Activated CD8-positive, alpha-beta memory T cell treated with anti-CD3 and anti-CD28 coated beads, Interleukin-2, amount 50 U/mL, for 1 hour (primary cell): ENCODE measurements around the gene SCAANT1.

Experiments
- DNase-seq: peaks from one replicate; pipeline ENCODE4 v3.0.0-alpha.2; 2020; ENCODE audit errors: extremely low read depth

Gene SCAANT1

GRCh38 chr3:63900459-63900858 lies 11.7 kb downstream of the SCAANT1 start:
- no peak for DNase-seq

- no peak for DNase-seq
These were observed 12.2 kb downstream of the SCAANT1 start for GRCh38 chr3:63900010-63900409.

GRCh38 chr3:63896332-63897030 lies 15.7 kb downstream of the SCAANT1 start:
- DNase-seq = no peak

- no peak for DNase-seq
These were observed 16.6 kb downstream of the SCAANT1 start for GRCh38 chr3:63895422-63896189.

GRCh38 chr3:63892773-63893352 lies 19.3 kb downstream of the SCAANT1 start:
- no peak for DNase-seq

- no peak for DNase-seq
These were observed 20.7 kb downstream of the SCAANT1 start for GRCh38 chr3:63891518-63891917.

- no peak for DNase-seq
These were observed 25.3 kb downstream of the SCAANT1 start for GRCh38 chr3:63886858-63887257.

GRCh38 chr3:63880653-63881052 lies 31.5 kb downstream of the SCAANT1 start:
- DNase-seq = no peak

- DNase-seq = no peak
These were observed 33.7 kb downstream of the SCAANT1 start for GRCh38 chr3:63878394-63879060.

GRCh38 chr3:63877737-63878393 lies 34.3 kb downstream of the SCAANT1 start:
- no peak for DNase-seq

GRCh38 chr3:63876260-63876659 lies 35.9 kb downstream of the SCAANT1 start:
- DNase-seq = no peak

GRCh38 chr3:63875510-63875909 lies 36.7 kb downstream of the SCAANT1 start:
- DNase-seq = no peak

GRCh38 chr3:63874769-63875168 lies 37.4 kb downstream of the SCAANT1 start:
- DNase-seq = no peak

- no peak for DNase-seq
These were observed 39.9 kb downstream of the SCAANT1 start for GRCh38 chr3:63872135-63872924.

GRCh38 chr3:63870615-63871005 lies 41.6 kb downstream of the SCAANT1 start:
- no peak for DNase-seq

GRCh38 chr3:63869940-63870614 lies 42.1 kb downstream of the SCAANT1 start:
- DNase-seq = no peak

GRCh38 chr3:63867225-63867624 lies 45.0 kb downstream of the SCAANT1 start:
- DNase-seq = no peak

- no peak for DNase-seq
These were observed 47.2 kb downstream of the SCAANT1 start for GRCh38 chr3:63864965-63865327.

GRCh38 chr3:63864008-63864964 lies 47.9 kb downstream of the SCAANT1 start:
- DNase-seq = no peak
